ENCODE results near the gene DRC3.

GRCh38 chr17:17989081-17989480 is 16.4 kb downstream of the DRC3 start:
- TF ChIP-seq CTCF (IDR thresholded peaks at IDR 0.05; ENCODE audit: insufficient read depth, low read depth, low read length): no peak
- TF ChIP-seq EZH2 (IDR thresholded peaks at IDR 0.05; ENCODE audit: insufficient read depth, low read length): no peak
